HG03159 (cell line): ENCODE measurements around the gene RGL1.
A peak's percentile ranks its signal among the peaks of the same experiment; 100 is the strongest.

ENCODE experiments used
- ATAC-seq: cut with Tn5 transposase; IDR thresholded peaks from one replicate; pipeline ENCODE4 v1.9.1; 2021; ENCODE audit warnings: mild to moderate bottlenecking, moderate library complexity; ENCODE audit not compliant: unreplicated experiment

RGL1 gene

DNA sequence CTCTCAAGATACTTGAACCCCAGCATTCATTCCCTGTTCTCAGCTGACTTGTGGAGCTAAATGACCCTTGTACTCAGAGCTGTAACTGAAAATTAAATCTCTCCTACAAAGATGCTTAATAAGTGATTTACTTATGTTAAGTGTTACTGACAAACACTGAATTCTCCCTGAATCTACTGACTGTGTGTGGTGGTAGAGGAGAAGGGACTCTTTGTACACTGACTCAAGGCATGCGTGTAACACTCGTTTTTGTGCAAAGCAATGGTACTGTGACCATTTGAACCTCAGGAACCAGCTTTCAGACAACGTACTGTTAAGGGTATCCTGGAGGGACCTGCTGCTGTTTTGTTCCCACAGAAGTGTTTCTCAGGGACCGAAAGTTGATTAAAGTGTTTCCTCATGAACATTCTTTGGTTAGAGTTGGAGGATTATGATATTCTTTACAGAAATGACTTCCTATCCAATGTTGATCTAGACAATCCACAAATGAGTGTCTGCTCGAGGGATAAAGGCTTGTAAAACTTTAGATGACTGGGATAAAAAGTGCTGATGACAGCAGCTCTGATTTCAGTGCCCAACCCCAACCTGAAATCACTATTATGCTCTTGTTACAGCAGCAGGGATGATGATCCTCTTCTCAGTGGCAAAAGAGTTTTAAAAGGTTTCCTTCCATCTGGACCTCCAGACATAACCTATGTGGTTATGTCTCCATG, 12.8 kb downstream of the RGL1 start:
- ATAC-seq: no peak

DNA sequence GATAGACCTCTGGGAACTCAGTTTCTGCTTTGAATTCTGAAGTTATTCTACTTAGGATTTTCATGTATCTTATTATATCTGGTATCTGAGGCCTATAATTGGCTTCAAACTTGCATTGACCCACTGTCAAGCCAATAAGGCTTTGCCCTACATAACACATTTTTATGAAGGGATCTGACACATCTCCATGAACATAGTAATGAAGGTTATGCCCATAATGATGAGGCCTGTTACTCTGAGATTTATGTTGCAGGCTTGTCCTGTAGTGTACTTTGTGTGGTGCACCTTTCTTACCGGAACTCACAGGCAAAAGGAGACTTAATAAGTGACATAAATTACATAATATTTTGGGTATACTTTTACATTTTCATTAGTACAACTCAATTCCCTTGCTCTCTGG, 14.1 kb downstream of the RGL1 start:
- no peak for ATAC-seq

DNA sequence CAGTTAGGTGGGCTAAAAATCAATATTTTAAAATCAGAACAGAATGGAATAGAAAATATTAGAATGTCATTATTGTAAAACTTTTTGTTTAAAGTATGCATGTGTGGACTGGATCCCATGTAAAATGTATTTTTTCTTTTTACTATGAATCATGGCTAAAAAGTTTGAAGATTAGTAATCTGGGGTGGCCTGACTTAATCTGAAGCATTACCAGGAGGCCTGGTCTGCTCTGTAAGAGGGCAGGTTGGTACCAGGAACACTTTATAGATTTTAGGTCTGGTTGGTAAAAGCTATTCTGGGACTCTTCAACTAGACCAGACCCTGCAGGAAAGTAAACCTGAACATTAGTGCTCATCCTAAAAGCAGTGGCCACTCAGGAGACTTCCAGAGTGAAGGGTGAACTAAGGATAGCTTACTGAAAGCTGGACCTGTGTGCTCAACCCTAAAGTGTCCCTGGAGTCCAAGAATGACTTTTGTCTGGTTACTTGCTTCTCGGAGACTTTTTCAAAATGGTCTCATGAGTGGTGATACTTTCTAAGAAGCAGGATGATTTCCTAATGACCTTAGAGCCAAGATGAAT, 16.5 kb downstream of the RGL1 start:
- no peak for ATAC-seq

DNA sequence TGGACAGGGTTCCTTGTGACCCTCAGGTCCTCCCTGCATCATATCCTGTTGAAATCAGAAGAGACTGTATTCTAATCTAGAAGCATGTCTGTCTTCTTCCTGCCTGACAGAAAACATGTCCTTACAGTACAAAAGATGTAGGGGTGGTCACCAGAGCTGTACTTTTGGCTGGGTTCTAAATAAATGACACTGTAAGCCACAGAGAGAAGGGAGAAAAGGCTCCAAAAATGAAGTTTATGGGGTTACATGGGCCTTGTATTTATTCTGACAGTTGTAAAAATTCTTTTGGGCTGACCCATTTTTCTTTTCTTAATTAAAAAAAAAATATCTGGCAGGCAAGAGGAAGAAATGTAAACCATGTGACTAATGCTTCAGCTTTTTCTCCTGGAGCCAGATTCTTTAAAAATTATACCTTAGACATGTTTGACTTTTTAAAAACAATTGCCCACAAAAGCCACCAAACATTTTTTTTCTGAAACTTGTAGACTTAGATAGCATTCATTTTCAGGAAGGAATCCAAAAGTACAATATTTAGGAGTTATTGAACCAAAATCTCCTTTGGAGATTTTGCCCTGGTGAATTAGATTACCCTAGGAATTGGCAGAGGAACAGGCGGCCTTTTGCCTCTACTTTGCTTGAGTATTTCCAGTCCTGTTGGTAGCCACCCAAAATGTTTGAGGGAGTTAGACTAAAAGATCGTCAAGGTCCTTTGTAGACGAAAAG, 17.1 kb downstream of the RGL1 start:
- ATAC-seq: no peak

DNA sequence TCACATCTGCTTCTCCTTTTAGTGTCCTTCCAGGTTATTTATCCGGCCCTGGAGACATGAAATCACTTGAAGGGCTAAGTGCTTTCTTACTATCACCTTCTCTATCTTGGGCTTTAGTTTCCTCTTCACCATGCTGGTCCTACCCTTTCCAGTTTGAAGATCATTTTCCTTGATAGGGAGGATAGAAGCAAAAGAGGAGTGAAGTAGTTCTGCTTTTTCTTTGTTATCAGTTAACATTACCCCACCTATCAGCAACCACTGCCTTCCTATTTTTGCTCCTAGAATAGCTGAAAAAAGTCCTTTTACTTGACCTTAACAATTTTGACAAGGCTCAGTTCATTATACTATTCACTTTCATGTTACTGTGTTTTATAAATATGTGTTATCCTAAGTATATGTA, 19.4 kb downstream of the RGL1 start:
- no peak for ATAC-seq

DNA sequence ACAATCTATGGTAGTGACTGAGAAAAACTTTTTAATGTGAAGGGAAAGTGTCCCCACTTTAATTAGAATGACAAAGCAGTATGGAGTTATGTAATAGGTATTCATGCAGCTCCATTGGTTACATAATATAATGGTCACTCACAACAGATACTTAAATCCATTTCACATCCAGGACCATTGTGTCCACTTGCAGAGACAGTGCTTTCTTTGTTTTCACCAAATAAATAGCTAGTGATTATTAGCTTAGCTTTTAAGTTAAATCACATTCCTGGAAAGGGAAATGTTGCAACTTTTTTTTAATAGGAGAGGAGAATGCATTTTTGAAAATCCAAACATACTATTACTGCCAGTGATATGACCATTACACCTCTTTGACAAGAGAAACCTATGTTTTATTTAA, 22.9 kb downstream of the RGL1 start:
- ATAC-seq: no peak

DNA sequence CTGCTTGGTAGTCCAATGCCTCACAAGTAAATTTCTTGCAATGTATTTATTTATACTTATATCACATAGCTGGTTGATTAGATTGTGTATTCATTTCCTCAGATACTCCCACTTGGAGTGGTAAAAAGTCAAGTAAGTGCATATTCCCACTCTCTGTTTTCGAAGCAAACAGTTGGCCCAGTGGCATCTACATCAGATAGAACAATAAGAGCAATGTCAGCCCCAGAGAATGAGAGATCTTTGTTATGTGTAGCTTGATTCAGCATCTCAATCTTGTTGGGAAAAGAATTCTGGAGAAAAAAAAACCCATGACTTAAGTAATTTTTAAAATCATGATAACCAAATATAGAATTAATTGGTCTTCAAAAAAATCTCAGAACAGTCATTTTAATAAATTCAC, 25.5 kb downstream of the RGL1 start:
- no peak for ATAC-seq

DNA sequence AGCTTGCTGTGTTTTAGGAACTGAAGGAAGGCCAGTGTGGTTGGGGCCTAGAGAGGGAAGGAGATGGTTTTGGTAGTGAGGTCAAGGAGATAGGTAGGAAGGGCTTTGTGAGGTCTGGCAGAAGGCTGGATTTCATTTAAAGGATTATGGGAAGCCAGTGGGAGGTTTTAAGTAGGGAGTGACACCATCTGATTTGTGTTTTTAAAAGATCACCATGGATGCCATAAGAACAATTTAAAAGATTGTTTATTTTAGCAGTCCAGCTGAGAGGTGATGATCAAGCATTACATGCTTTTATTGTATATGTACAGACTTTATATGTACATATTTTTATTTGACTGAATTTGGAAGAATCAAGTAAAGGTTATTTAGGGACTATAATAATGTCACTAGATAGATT, 26.4 kb downstream of the RGL1 start:
- no peak for ATAC-seq

DNA sequence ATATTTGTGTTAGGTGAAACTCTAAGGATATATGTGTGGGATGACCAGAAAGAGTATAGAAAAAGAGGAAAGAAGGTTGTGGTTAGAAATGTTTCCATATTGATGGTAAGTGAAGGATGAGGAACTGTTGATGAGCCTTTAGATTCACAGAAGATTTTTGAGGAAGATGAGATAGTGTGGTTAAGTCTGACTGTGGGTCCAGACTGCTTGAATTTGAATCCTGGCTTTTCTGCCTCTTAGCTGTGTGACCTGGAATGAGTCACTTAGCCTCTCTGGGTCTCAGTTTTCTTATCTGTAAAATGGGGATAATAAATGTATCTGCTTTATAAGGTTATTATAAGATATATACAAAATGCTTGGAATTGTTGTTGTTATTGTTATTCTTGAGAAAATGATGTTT, 27.5 kb downstream of the RGL1 start:
- ATAC-seq: no peak

DNA sequence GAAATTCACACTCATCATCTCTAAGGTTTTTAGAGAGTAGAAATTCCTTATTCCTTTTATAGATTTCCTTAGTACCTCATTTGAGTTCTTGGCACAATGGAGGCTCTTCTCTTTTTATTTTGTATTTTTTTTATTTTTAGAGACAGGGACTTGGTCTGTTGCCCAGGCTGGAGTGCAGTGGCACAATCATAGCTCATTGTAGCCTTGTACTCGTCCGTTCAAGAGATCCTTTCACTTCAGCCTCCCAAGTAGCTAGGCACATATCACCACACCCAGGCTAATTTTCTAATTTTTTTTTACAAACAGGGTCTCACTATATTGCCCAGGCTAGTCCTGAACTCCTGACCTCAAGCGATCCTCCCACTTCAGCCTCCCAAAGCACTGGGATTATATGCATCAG, 29.6 kb downstream of the RGL1 start:
- ATAC-seq: no peak

DNA sequence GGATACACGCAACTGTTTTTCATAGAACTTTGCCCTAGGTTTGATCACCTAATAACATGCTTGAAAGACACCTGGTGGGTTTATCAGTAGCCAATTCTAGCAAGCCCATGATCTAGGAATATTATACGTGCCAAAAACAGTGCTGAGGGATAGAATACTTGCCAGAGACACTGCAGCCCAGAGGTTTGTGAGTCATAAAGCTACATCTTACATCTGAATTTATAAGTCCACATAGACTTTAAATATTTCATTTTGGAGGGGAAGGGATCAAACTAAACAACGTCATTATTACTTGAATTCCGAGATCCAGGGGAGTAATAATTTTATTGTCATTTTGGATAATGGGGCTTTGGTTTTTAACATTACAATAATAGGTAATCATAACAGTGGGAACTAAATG, 31.7 kb downstream of the RGL1 start:
- no peak for ATAC-seq

DNA sequence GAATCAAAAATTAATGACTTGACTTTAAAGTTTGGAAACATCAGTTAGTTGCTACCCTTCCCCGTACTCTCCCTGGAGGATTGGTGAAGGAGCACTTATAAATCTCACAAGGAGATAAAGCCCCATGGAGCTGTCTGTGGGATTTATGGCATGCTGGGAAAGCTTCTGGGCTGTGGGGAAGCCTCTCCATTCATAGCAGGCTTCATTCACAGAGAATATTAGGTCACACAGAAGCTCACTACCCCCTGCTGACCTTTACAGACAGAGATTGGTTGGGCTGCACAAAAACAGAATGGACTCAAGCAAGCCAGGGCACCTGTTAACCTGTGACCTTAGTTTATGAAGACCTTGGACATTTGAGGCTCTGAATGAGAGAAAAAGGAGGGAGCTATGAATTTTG, 32.1 kb downstream of the RGL1 start:
- ATAC-seq: no peak

DNA sequence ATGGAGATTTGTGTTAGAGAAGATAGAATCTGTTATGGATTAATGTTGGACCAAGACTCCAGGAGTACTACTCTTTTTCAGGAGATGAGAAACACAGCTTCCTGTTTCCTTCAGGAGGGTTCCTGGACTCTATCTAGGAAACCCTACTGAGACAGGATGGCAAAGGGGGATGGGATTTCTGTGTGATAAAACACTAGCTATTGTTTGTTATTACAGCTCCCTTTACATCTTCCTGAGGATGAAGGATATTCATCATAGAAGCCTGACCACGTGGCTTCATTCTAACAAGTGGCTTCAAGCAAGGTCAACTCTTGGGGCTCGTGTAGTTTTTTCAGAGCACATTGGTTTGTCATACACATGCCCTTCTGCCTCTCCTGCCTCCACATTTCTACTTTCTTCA, 33.3 kb downstream of the RGL1 start:
- no peak for ATAC-seq

DNA sequence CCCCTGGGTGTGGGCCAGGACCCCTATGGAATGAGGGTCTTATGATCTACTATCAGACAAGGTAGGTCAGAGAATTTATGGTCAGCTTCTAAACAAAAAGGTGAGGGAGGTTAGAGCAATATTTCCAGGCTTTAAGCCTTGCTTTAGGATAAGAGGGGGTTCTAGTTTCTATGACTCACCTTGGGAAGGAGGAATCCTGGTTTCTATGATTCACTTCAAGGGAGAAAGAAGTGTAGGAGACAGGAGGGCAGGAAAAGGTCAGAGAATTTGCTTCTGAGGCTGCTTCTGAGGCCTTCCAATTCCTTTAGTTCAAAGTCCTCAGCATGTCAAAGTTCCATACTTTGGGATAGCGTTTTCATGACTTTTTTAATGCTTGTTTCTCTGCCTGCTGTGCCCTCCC, 35.2 kb downstream of the RGL1 start:
- no peak for ATAC-seq

DNA sequence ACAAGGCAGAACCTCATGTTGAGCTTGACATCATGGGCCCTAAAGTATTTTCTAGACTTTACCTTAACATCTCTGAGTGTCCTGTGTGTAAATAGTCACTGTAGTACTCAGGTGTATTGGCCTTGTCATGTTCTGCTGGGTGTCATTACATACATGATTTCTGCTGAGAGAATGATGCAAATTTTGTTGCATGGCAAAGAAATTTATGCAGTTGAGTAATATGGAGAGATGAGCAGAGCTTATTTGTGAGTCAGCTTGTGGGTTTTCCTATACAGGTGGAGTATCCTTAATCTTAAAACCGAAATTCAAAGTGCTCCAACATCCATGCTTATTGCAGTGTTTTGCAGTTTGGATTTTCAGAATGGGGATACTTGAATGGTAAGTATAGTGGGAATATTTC, 36.6 kb downstream of the RGL1 start:
- peak; percentile 56 for ATAC-seq

DNA sequence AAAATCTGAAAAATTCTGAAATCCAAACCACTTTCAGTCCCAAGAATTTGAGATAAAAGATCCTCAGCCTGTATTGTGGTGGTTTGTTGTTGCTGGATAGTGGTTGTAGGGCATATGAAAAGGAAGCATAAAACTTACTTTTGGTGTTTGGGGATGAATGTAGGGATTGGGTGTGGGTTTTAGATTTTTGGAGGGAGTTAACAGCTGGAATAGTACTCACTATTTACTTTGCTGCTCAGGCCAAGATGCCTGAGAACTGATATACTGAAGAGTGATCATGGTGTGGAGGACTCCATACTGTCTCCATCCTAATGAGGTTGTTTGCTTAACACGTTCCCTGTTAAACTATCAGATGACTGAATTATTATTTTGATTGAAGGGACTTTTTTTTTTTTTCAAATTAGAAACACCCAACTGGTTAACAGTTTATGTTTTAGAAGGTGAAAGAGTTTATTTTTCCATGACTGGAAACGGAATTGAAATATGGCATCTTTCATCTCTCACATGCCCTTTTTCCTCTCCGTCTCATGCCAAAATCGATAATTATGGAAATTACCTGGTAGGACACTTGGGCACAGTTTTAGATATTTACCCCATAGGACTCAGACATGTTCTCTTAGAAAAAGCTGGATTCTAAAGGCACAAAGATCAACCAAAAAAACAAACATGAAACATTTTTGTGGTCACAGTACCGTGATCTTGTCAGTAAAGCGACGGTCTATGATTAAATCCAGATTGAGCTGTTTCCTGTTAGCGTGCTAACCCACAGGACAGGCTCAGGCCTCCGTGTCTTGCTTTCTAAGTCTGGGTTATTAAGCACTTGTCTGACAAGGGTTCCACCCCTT, 37.3 kb downstream of the RGL1 start:
- peak; percentile 83 for ATAC-seq

DNA sequence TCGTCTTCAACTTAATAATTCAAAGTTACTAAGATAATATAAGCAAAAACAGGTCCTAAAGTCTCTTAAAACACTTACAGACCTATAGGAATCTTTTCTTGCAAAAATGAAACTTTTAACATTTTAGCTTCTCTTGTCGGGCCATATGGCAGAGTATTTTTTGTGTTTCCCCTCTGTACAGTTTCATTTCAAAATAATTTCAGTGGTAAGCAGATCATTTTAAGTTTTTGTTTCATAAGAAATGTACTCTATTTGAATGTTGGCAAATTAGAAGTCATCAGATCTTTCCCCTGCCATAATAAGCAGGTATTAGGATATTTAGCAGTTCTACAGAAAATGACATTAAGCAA, 37.9 kb downstream of the RGL1 start:
- ATAC-seq: peak; percentile 42

DNA sequence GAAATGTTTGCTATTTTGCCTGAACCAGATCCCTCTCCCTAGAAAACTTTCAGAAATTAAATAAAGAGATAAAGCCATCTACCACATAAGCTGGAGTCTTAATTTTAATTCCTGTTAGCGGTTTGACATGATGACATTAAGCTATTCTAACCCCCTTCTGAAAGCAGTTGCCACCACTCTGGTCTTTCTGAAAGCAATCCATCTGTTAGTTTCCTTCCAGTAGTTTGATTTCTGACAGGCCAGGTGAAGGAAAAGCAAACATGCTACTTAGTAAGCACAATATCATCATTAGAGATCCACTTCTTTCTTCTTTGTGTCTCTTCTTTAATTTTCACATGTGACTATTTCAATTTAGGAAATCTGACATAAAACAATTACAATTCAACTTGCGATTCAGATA, 39.9 kb downstream of the RGL1 start:
- ATAC-seq: no peak

DNA sequence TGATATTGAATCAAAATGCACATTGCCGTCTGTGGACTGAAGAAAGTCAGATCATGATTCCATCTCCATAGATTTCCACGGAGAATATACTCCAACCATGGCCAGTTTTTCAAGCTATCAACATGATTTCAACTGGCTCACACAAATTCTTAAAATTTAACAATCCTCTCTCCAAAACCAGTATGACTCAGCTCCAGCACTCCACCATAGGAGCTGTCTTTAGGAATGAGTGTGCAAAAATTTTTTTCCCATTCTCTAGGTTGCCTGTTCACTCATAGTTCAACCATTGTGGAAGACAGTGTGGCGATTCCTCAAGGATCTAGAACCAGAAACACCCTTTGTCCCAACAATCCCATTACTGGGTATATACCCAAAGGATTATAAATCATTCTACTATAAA, 40.8 kb downstream of the RGL1 start:
- no peak for ATAC-seq

DNA sequence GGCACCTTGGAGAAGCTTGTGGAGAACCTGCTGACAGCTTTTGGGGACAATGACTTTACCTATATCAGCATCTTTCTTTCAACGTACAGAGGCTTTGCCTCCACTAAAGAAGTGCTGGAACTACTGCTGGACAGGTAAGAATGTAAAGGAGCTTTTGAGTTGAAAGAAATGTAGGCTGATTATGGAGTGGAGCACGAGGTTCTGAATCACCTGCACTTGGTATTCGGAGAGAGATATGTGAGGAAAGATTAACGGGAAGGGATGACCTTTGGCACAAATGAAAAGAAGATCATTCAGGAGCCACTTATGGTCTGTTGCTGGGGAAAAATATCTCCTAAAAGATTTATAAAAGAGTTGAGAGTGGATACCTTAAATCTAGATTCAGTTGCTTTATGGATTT, 42.7 kb downstream of the RGL1 start:
- ATAC-seq: no peak

DNA sequence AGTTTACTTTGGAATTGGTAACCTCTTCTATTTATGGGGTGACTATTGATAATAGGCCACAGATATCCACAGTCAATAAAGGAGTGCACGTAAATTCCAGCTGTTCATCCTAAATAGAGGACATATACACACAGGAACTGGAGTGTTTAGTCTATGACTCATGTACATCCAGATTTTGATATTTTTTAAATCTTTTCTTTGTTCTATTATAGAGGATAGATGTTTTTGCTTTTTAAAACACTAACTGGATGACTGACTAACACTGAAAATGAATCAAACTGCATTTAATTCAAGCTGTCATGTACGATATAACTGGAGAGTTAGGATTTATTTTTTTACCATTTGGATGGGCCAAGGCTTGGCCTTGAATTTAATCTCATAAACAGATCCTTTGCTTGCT, 45.9 kb downstream of the RGL1 start:
- ATAC-seq: no peak

DNA sequence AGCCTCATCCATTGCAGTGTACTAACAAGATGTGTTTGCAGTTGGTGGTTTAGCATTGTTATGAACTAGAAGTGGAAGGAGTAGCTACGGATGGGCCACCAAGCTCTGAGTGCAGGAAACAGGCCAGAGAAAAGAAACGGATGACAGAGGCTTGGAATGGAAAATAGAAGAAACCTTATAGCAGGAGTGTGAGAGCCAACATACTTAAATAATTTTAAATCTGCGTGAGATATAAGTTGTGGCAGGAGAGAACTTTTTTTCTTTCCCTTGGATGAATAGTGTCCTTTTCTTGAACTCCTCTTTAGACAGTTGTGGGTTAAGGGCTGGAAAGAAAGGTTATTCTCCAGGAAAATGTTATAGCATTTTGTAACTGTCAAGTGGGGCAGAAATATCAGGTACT, 54.2 kb downstream of the RGL1 start:
- no peak for ATAC-seq
